ENCODE results near the gene ITGA3.
"Not testable (repeated sequence)": the region's sequence is repeated elsewhere in the genome, so short reads cannot be mapped to it uniquely, and the experiment has no call there.

The ITGA3 gene

DNA sequence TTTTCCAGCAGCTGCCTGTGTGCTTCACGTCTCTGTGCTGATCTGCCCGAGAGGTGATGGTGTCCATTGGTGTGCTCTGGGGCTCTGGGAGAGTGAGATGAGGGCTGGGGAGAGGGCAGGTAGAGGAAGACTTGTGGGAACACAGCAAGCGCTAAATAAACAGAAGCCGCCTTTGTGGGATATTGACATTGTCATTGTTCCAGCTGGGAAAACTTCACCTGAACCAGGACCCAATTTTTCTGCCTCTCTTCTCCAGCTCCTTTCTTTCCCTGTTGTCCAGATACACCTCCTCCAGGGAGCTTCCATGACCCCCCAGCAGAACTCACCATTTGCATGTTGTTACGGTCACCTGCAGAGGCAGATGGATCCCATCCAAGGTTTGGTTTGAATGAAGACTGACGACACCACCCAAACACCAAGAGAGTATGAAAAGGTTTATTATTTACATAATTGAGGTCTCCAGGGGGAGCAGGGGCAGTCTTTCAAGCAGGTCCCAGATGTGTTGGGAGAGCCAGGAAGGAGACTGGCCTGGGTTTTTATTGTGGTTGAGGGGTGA, 3.6 kb upstream of the ITGA3 start:
- no peak for DNase-seq
- TF ChIP-seq POLR2A (IDR thresholded peaks at IDR 0.05; ENCODE audit: low read length): no peak
- TF ChIP-seq GATA1 (IDR thresholded peaks at IDR 0.05; ENCODE audit: low read depth, low read length): no peak

- TF ChIP-seq GATA1 (IDR thresholded peaks at IDR 0.05; ENCODE audit: low read depth, low read length): no peak
- no peak for TF ChIP-seq POLR2A (IDR thresholded peaks at IDR 0.05; ENCODE audit: low read length)
- no peak for DNase-seq
Measured at GRCh38 chr17:50052822-50053653, 2.9 kb upstream of the ITGA3 start.

- TF ChIP-seq POLR2A (IDR thresholded peaks at IDR 0.05; ENCODE audit: low read length) (no peak), GATA1 (IDR thresholded peaks at IDR 0.05; ENCODE audit: low read depth, low read length) (no peak)
- no peak for DNase-seq
Measured at GRCh38 chr17:50053654-50053960, 2.3 kb upstream of the ITGA3 start.

DNA sequence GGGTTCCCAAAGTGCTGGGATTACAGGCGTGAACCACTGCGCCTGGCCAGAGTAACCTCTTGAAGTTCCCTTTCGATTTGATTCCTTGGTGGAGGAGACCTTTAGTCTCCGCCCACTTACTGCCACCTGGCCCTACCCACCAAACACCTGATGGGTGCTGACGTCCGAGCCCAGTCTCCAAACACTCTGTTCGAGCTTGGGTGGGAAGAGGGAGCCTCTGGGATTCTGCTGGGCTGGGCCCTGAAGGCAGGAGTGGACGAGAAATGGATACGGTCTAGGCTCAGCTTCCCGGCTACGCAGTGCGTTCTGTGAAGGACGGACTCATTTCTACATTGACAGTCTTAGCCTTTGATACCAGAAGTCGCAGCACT, 870 bp upstream of the ITGA3 start:
- no peak for DNase-seq
- no peak for TF ChIP-seq POLR2A (IDR thresholded peaks at IDR 0.05; ENCODE audit: low read length)
- no peak for TF ChIP-seq GATA1 (IDR thresholded peaks at IDR 0.05; ENCODE audit: low read depth, low read length)

DNA sequence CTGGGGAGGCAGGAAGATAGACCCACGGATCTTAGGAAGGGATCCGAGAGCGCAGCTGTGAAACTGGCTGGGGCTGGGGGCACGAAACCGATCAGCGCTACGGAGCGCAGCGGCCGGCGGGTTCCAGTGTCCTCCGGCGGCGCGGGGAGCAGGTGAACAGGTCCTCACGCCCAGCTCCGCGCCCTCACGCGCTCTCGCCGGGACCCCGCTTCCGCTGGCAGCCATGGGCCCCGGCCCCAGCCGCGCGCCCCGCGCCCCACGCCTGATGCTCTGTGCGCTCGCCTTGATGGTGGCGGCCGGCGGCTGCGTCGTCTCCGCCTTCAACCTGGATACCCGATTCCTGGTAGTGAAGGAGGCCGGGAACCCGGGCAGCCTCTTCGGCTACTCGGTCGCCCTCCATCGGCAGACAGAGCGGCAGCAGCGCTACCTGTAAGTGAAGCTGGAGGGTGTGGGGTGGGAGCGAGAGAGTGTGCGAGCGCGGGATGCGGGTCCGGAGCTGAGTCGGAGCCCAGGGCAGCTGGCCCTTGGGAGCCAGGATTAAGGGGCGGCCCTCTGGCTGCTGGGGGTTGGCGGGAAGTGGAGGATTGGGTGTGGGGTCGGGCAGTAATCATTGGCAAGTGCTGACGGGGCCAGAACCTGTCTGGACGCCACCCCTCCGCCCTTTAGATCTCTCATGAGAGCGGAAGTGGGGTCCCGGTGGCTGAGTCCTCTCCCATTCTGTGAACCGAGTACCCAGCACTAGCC, 479 bp downstream of the ITGA3 start:
- TF ChIP-seq POLR2A (IDR thresholded peaks at IDR 0.05; ENCODE audit: low read length) (no peak), GATA1 (IDR thresholded peaks at IDR 0.05; ENCODE audit: low read depth, low read length) (no peak)
- DNase-seq: no peak

GRCh38 chr17:50056961-50057330, 1.0 kb downstream of the ITGA3 start:
- DNase-seq: no peak
- TF ChIP-seq GATA1 (IDR thresholded peaks at IDR 0.05; ENCODE audit: low read depth, low read length) (no peak), POLR2A (IDR thresholded peaks at IDR 0.05; ENCODE audit: low read length) (no peak)

GRCh38 chr17:50057521-50057991, 1.6 kb downstream of the ITGA3 start:
- no peak for TF ChIP-seq POLR2A (IDR thresholded peaks at IDR 0.05; ENCODE audit: low read length)
- DNase-seq: no peak

DNA sequence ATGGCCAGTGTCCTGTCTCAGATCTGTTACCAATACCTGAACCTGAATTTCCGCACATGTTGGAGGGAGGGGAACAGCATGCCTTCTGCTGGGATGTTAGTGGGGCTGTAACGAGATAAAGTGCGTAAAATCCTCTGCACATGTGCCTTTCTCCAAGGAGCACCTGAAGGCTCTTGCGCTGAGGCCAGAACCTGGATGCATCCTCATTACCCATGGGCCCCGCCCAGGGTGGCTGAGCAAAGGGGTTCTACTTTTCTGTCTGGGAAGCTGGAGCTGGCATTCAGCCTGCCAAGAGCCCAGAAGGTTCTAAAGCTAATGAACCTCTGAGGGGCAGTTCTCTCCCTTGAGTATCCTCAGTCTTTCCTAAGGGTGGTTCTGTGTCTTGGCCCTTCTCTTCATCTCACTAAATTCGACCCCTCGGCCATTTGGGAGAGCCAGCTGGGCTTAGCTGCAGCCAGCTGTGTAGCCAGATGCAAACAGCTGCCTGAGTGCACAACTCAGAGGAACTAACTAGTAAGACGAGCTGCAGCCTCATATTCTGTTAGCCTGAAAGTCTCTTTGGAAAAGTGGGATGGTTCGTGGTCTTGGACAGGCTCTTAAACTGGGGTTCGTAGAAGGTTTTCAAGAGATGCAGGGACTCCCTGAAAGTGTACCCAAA, 2.5 kb downstream of the ITGA3 start:
- TF ChIP-seq GATA1 (IDR thresholded peaks at IDR 0.05; ENCODE audit: low read depth, low read length): no peak

GRCh38 chr17:50059256-50059655, 3.3 kb downstream of the ITGA3 start:
- DNase-seq: no peak
- TF ChIP-seq GATA1 (IDR thresholded peaks at IDR 0.05; ENCODE audit: low read depth, low read length) (no peak), POLR2A (IDR thresholded peaks at IDR 0.05; ENCODE audit: low read length) (no peak)

More for the DNA sequence above, 2.5 kb downstream of the ITGA3 start:
- no peak for DNase-seq

DNA sequence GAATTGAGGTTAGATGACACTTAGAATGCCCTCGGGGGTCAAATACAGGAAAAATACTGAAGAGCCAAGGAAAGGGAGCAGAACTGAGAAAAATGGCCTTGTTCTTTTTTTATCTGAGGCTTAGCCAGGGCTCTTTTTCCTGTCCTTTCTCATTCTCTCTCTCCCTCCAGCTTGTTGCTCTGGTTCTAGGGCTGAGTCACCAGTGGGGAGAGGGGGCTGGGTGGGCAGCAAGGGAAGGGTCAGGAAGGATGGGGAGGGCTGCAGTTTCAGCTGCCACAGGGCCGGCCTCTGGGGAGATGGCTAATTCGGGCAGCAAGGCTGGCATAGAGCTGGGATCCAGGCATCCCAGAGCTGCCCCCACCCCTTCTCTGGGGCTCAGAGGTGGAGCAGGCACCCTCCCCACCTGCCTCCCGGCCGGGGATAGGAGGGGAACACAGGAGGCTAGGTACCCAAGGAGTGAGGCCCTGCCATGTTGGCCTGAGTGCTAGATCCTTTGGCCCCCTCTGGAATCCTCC, 3.9 kb downstream of the ITGA3 start:
- no peak for TF ChIP-seq POLR2A (IDR thresholded peaks at IDR 0.05; ENCODE audit: low read length)
- no peak for DNase-seq

- DNase-seq: no peak
- TF ChIP-seq POLR2A (IDR thresholded peaks at IDR 0.05; ENCODE audit: low read length): no peak
- no peak for TF ChIP-seq GATA1 (IDR thresholded peaks at IDR 0.05; ENCODE audit: low read depth, low read length)
Measured at GRCh38 chr17:50060951-50061712, 5.2 kb downstream of the ITGA3 start.

DNA sequence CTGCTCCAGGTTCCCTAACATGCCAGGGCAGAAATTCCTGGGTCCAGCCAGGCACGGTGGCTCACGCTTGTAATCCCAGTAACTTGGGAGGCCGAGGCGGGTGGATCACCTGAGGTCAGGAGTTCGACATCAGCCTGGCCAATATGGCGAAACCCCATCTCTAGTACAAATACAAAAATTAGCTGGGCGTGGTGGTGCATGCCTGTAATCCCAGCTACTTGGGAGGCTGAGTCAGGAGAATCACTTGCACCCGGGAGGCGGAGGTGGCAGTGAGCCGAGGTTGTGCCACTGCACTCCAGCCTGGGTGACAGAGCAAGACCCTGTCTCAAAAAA, 5.8 kb downstream of the ITGA3 start:
- DNase-seq: not testable (repeated sequence)

DNA sequence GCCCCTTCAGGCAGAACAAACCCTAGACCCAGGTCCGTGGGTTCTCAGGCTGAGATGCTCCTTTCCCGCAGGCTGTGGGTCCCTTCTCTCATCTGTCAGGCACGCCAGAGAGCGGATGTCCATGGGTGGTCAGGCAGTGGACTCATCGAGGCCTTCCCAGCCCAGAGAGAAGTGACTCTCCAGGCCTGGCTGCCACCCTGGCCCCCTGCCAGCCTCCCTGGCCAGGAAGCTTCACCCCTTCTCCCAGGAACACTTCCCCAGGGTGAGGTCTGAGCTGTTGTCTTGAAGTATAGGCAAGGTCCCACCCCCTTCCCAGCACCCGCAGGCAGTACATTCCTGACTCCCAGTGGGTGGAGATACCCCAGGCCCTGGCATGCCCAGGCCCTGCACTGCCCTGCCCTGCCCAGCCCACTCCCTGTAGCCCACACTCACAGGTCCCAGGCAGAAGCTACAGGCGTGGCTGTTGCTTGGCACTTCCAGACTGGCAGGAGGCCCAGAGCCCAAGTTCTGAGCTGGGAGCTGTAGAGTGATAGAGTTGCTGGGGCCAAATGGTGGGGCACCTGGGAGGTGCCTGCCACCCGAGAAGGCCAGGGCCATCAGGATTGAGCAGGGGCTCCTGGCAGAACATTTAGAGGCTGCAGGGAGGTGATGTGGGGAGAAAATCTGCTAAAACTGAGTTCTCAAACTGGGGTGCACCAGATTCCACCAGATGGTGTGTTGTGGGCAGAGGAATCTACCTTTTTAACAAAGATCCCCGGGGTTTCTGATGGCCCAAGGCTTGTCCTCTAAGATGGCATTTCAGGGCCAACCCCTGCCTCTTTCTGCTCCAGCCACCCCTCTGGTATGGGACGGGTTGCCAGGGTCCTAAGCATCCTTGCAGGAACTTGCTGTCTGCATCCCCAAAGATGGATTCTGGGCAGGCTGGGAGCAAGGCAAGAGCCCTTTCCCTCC, 6.7 kb downstream of the ITGA3 start:
- TF ChIP-seq POLR2A (IDR thresholded peaks at IDR 0.05; ENCODE audit: low read length) (no peak), GATA1 (IDR thresholded peaks at IDR 0.05; ENCODE audit: low read depth, low read length) (no peak)
- no peak for DNase-seq

Data from erythroblast (primary cell).